Measurements from ENCODE around the gene PLA2G4A.

Gene PLA2G4A

DNA sequence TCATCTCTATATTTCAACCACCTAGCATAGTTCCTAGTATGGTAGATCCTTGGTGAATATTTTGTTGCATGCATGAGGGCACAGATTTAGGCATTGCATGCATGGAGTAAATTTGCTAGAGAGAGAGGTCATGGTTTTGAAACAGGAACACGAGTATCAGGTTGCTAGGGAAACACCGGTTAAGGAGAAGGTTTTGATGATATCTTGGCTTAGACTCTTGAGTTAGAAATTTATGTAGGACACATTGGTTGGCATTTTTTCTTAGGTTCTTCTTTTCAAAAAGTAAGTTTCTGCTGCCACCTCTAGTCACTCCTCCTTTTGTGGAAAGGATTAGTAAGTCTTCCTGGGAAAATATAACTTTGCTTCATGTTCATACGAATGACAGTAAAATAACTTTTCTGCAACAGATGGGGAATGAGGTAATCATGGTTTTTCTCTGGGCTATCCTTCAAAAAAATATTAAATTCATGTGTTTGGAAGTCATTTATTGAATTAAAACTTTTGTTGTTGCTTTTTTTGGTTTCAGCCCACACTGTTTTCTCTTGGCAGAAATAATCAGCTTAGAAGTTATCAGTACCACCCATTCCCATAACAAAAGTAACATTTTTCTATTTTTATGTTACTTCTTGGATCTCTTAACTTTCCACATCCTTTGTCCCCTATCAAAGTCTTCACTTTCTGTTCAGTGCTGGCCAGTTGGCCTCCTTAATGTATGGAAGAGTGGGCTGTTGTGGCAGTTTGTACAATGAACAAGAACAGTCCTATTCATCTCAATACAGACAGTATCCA lies 97.3 kb downstream of the PLA2G4A start:
- no peak for DNase-seq

DNA sequence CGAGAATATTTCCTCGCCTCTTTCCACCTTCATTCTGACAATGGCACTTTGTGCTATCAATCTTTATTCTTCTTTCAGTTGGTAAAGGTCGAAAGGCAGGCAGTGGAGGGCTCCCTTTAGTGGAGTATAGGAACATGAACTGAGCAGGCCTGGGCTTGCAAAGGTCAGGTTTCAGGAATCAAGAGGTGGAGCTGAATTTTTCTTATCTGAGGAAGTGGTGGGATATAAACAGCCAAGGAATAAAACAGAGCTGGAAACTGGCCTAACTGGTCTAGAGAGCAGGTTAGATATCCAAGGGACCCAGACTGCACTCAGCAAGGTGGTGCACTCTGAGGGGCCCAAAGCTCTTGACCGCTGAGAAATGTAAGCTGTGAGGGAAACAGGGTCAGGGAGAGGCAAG lies 99.1 kb downstream of the PLA2G4A start:
- DNase-seq, result no peak

DNA sequence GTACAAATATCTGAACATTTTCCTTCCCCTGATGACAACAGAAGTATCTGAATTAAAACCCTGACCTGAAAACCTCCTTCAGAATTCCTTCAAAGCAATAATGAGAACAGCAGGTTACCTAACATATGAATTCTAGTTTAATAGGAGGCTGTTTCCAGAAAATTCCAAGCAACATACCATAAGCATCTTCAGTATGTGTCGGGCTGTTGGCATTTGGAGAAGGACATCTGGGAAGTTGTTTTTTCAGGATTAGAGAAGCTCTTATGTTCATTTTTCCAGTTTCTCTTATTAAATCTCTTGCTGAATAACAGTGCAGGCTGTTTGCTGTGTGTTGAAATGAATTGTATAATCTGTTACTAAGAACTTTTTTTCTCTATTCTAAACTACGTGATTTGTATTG lies 101.5 kb downstream of the PLA2G4A start:
- no peak for DNase-seq

DNA sequence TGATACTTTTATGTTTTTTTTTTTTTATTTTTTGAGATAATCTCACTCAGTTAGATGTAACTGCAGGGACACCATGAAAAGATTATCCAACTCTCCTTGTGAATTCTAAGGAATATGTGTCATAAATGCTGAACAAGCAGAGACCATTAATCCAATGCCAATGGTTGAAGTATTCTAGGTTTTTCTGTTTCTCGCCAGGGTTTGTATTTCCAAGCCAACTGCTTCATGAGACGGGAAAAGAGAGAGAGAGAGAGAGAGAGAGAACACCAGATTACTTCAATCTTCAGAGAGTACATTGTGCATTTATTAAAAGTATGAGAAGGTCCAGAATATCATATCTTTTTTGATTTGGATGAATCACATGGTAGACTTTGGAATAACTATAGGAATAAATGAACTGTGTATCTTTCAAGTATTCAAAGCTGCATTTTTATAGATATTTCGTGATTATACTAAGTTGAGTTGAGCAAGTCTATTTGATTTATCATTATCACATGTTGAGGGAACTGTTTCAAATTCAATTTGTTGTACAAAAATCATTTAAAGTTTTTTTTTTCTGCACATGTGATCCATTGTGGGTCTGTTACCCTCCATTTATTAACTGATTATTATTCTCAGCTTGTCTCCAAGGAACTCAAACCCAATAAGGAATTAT lies 108.4 kb downstream of the PLA2G4A start:
- DNase-seq, result no peak

DNA sequence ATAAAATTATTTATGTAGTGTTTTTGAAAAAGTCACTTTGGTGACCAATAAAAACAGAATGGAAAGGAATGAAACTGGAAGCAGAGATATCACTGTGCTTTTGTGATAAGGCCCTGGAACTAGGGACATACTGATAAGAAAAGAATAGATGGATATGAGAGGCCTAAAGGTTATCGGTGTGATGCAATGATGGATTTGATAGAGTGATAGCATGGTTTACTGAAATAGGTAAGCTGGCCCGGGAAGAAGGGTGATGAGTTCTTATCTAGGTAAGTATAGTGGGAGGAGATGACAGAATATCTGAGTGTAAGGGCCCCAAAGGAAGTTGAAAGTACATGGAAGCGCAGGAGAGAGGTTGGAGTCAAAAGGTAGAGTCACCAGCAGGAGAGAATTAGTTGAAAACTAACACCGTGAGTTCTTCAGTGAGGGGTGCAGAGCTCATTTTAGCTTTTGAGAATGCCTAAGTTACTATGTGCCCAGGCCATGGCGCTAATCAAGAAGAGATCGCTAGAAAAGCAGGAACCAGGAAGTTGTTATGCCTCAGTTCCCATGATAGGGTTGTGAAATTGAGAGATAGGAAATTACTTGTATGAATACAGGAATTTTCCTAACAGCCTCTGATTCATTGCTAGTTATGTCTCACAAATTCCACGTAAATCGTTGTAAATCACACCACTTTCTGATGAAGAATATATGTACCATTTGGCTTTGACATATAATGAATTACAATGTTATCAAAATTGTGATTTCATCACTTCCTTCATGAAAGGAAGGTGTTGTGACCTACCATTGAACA lies 115.3 kb downstream of the PLA2G4A start:
- no peak for DNase-seq

DNA sequence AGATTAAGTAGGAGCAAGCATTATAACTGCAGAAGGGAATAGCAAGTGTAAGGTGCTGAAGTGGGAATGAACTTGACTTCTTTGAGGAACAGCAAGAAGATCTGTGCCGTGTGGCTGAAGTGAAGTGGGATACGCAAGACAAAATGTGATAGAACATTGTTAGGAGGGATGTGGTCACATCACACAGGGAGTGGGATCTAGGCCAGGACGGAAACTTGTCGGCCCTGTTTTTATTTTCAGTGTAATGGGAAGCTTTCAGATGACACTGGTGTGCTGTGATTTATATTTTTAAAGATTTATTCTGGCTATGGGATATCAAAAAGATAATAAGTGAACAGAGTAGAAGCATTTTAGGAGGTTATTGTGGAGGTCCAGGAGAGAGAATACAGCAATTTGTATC lies 116.4 kb downstream of the PLA2G4A start:
- no peak for DNase-seq

DNA sequence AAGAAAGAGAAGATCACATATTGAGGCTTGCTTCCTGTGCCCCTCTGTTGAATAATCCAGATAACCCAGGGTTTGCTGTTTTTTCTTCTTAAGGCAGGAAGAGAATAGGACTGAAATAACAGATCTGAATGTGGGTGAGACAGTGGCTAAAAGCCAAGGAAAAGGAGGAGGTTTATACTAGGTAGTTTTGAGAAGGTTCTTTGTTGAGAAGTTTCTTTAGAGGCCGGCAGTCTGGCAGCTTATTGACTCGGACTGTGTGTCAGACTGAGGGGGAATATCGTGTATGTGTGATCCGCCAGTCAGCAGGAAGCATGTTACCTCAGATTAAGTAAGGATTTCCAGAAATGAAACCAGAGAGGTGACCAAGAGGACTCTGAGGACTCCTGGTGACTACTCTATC lies 119.8 kb downstream of the PLA2G4A start:
- no peak for DNase-seq

DNA sequence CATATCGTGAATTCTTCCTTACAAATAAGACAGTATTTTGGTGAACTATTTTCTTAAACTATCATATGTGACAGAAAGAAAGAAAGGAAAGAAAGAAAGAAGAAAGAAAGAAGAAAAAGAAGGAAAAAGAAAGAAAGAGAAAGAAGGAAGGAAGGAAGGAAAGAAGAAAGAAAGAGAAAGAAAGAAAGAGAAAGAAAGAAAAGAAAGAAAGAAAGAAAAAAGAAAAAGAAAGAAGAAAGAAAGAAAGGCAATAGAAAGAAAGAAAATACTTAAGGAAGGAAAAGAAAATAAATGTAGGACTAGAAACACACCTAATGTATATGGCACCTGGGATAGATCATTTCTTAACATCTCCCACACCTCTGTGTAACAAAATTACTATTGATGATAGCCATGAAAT lies 120.4 kb downstream of the PLA2G4A start:
- no peak for DNase-seq

DNA sequence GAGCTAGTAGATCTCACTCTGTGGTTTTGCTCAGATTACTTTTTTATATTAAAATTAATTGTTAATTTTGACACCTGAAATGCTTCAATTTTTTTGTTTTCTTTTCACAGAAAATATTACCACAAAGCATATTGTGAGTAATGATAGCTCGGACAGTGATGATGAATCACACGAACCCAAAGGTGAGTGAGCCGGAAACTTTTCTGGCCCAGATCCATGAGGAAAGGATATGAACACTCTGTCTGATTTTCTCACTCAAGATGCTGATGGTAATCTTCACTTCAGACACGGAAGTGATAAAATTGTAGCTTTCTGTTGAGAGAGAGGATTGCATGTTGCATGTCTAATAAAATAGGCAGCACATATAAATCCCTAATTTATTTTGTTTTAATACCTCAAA lies 121.8 kb downstream of the PLA2G4A start:
- DNase-seq, result no peak

DNA sequence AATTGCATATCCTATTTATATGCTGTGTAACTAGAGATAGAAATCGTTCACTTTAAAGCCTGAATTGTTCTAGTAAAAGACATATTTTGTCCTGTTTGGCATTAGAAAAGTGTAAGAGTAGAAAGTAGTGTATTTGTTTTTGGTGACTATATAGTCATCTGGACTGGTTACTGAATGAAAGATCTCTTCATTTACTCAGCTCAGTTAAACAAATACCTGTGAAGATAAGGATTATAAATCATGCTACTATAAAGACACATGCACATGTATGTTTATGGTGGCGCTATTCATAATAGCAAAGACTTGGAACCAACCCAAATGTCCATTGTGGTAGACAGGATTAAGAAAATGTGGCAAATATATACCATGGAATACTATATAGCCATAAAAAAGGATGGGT lies 125.1 kb downstream of the PLA2G4A start:
- DNase-seq, result no peak

DNA sequence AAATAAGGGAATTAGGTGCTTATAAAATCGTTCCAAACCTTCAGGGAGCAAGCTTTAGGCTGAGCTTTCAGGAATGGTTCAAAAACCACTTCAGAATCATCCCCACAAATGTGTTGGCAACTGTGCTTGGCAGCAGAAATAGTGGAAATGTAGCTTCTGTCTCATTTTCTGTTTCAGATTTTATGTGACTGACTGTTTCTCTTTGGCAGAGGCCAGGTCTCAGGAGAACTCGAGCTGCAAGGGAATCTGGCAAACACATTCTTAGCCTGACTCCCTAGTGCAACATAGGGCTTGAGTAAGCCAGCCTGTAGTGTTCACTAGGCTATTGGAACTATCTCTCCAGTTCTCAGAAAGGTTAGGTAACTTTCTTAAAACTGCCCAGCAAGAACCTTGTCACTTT lies 128.6 kb downstream of the PLA2G4A start:
- no peak for DNase-seq

DNA sequence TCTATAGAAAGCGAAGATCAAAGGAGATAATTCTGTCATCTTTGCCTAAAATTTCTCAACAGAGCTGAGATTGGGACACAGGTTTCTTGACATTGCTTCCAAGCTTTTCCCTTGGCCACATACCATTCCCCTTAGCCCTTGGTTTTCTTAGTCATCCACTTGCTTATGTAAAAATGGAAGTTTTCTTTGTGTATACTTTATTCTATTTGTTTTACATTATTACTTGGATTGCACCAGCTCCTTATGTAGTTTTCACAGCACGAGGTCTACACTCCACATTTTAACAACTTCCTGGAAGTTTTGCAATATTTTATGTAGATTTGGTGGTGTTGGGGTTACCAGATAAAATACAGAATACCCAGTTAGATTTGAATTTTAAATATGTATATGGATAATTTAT lies 129.8 kb downstream of the PLA2G4A start:
- no peak for DNase-seq

DNA sequence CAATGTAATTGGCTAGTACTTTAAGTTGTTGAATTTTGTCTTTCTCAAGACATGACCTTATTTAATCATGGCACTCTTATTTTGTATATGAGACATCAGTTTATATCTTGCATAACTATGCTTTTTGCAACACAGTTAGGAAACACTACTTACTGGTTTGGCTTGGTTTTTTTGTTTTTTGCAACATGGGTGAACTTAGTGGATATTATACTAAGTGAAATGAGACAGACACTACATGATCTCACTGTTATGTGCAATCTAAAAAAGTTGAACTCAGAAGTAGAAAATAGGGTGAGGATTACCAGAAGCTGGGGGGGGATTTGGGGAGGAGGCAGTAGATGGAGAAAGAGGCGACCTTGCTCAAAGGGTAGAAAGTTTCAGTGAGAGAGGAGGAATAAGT lies 132.1 kb downstream of the PLA2G4A start:
- DNase-seq, result no peak

DNA sequence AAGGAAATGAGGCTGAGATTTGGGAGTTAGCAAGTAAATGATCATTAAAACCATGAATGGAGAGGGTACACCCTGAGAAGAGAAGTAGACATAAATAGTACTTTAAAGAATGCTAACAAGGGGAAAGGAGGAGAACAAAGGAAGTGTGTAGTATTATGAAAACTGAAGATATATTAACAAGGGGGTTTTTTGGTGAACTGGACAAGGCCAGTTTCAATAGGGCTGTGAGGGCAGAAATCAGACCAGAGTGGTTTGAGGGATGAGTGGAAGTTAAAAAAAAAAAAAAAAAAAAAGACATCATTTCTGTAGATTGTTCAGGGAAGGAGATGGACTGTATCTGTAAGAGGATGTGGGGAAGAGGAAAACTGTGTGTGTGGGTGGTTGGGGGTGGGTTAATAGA lies 137.1 kb downstream of the PLA2G4A start:
- DNase-seq, result no peak

DNA sequence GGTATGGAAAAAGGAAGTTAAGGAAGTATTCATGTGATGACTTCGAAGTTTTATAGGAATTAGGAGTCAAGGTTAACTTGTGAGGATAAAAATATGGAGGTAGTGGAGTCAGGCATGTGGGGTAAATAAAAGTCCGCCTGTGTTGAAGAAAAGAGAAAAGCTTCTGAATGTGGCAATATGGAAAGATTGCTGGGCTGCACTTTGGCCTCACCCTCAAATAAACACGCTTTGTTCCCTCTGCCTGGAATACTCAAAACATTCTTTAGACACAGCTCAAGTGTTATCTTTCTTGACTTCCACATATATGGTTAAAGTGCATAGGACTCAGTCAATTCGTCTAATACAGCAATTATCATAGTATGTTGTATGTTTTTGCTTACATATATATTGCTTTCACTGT lies 137.7 kb downstream of the PLA2G4A start:
- DNase-seq, result no peak

DNA sequence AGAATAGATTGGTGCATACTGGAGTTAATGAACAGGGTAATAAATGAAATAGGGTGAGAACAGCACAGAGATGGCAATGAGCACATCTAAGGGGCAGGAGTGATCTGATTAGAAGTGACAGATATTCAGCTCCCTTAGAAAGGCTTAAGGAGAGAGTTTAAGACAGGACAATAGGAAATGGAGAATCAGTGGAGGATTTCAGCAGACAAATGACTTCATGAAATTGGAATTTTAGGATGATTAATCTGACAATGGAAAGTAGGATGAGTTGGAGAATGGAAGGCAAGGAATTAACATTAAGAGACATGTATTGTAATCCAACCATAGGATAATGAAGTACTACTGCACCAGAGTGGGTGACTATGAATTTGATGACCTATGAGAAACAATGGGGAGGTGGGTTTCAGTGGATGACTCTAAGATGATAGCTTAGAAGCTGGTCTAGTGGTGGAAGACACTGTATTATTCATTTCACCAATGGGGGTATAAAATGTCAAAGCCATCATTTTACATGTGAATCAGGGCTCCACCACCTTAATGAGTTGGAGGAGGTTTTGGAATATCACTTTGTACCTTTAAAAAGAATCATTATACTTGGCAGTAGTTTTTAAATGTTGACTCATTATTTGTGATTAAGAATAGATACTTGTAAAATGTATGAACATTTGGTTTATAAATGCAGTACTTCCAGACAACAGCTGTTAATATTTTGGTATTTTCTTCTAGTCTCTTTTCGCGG lies 139.1 kb downstream of the PLA2G4A start:
- no peak for DNase-seq

DNA sequence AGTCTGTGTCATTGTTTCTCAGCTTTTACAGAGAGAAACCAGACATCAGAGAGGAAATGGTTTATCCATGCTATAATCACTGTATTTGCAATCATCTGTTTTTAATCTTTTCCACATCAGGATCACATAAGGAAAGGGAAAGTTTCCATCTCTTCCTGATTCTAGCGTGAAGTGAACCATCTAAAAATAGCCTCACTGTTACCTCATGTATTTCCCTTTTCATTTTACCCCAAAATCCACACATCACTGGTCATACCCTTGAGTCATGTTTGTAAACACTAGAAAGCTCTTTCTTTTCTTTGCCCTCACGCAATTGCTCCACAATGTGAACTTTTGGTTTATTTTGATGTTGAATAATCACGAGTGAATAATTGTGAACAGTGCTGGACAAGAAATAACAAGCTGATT lies 146.0 kb downstream of the PLA2G4A start:
- no peak for DNase-seq

DNA sequence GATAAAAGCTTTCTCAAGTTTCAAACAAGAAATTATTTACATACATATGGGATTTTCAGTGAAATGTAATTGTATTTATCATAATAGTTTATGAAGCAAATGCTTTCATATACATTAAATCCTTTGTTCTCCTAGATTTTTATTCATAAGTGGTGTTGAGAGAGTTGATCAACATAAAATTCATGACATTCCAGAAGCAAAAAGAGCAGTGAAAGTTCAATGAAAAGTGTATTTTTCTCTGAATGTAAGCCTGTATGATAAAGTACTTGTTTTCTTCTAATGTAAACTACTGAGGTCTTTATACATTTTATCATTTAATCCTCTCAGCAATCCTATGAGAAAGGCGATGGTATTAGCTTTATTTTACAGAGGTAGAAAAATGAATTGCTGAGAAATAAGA lies 146.5 kb downstream of the PLA2G4A start:
- DNase-seq, result no peak

DNA sequence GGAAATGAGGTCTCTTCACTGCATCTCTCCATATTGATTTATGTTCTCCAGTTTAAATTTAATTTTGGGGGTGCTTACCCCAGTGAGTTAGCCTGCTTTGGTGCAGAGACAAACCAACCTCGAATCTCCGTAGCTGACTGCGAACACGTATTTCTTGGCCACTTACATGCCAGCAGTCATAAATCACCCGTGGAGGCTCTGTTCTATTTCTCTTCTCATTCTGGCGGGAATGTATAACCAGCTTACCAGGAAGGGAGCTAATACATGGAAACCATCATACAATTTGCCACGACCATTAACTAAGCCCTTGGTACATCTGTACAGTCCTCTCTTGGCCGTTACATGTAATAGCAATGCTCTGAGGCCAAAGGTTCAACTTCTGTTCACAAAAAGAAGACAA lies 148.0 kb downstream of the PLA2G4A start:
- DNase-seq, result no peak

DNA sequence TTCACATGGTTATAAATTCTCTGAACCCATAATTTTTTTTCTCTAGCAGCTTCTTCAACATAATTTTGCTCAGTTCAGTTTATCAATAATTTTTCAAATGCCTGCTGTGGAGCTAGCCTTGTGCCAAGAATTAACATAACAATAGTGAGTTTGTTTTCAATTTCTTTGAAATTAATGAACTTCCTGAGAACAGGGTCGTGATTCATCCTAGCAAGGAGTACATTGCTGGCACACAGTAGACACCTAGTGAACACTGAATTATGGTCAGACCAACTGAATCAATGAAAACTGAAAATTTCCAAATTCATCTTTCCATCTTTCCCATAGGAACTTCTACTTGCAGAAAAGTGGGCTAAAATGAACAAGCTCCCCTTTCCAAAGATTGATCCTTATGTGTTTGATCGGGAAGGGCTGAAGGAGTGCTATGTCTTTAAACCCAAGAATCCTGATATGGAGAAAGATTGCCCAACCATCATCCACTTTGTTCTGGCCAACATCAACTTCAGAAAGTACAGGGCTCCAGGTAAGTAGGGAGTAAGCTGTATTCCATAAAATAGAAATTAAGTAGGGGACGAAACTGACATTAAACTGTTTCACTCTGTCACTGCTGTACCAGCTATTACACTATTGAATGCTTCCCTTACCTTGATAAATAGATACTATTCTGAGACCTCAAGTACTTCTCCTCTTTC lies 148.7 kb downstream of the PLA2G4A start:
- no peak for DNase-seq

DNA sequence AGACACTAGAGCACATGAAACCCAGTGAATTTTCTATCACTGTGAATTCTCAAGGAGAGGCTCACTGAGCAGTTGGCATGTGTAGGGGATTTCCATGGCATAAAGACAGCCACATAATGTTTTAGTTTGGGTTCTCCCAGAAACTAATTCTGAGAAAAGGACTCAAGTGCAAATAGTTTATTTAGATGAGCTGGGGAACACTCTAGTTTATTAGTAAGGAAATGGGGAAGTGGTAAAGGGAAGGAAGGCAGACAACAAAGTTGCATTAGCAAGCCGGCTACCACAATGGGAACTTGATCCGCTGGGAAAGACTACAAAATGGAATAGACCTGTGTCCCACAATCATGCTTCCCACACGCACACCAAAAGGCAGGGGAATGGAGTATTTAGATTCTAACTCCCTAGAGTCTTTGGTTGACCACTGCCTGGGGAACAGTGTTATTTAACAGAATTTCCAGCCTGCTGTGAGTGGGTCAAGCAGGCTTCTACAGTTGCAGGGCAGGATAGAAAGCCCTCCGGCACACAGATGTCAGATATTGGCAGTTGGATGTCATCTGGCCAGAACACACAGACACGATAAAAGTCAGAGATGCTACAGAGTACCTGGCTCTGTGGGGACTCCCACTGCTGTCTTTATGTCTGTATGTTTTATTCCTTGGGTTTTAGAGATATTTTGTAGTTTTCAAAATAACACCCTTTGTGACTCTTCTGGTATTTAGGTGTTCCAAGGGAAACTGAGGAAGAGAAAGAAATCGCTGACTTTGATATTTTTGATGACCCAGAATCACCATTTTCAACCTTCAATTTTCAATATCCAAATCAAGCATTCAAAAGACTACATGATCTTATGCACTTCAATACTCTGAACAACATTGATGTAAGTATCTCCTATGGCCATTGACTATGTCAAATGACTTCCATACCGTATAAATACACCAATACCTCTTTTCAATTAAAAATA lies 150.1 kb downstream of the PLA2G4A start:
- DNase-seq, result no peak

Data from CD4-positive, alpha-beta T cell treated with Interleukin-21 for 1 hour (primary cell).